Measurements from ENCODE around the gene BICD2.

- no peak for TF ChIP-seq EZH2 (IDR thresholded peaks at IDR 0.05; ENCODE audit: insufficient read depth, poor library complexity, severe bottlenecking)
- TF ChIP-seq EZH2phosphoT487 (IDR thresholded peaks at IDR 0.05; ENCODE audit: insufficient read depth, low read depth): no peak
Measured at GRCh38 chr9:92719028-92719647, 45.5 kb downstream of the BICD2 start.
